ENCODE results near the gene GNAT1.

- no peak for TF ChIP-seq ZNF274 (IDR thresholded peaks at IDR 0.05; ENCODE audit: low read depth, low read length)
- TF ChIP-seq YY1 (IDR thresholded peaks at IDR 0.05; ENCODE audit: insufficient read depth, insufficient read length), result no peak
- no peak for TF ChIP-seq SUZ12 (IDR thresholded peaks at IDR 0.05; ENCODE audit: extremely low read depth, insufficient read depth, insufficient read length)
Observed at GRCh38 chr3:50147447-50147846, 44.0 kb upstream of the GNAT1 start.

Data from NT2/D1 (cell line).